Endometrium (tissue), 2 donors: ENCODE results near the gene FZD10.

Source experiments
- FAIRE-seq: peaks from 2 replicates; lab custom pipeline; 2012; peaks lifted over from hg19 to GRCh38; lab: Jason Lieb, UNC
- donor health status: control.
- donor health status: control.

Gene FZD10

GRCh38 chr12:130162267-130162666, at the start of gene FZD10:
Gene FZD10, plus strand, starts transcription at chr12:130162464. Its CDS starts 479 bp downstream, at chr12:130162943.
- FAIRE-seq, result no peak

GRCh38 chr12:130114952-130115351, 47.3 kb upstream of the FZD10 start:
- no peak for FAIRE-seq

- FAIRE-seq, result no peak
Observed at GRCh38 chr12:130115646-130116045, 46.6 kb upstream of the FZD10 start.

- no peak for FAIRE-seq
Observed at GRCh38 chr12:130116791-130117190, 45.5 kb upstream of the FZD10 start.

- no peak for FAIRE-seq
Observed at GRCh38 chr12:130117233-130117632, 45.0 kb upstream of the FZD10 start.

GRCh38 chr12:130117701-130118100, 44.6 kb upstream of the FZD10 start:
- FAIRE-seq, result no peak

GRCh38 chr12:130118181-130118580, 44.1 kb upstream of the FZD10 start:
- FAIRE-seq, result no peak

GRCh38 chr12:130119241-130119861, 42.9 kb upstream of the FZD10 start:
- FAIRE-seq, result no peak

- no peak for FAIRE-seq
Observed at GRCh38 chr12:130120012-130120805, 42.1 kb upstream of the FZD10 start.

- no peak for FAIRE-seq
Observed at GRCh38 chr12:130121226-130122000, 40.9 kb upstream of the FZD10 start.

- FAIRE-seq, result no peak
Observed at GRCh38 chr12:130122356-130122755, 39.9 kb upstream of the FZD10 start.

- no peak for FAIRE-seq
Observed at GRCh38 chr12:130124106-130124505, 38.2 kb upstream of the FZD10 start.

GRCh38 chr12:130124605-130125244, 37.5 kb upstream of the FZD10 start:
- no peak for FAIRE-seq

- no peak for FAIRE-seq
Observed at GRCh38 chr12:130126023-130126432, 36.2 kb upstream of the FZD10 start.

GRCh38 chr12:130127532-130127911, 34.7 kb upstream of the FZD10 start:
- FAIRE-seq, result peak; percentile 73

GRCh38 chr12:130127912-130128789, 34.1 kb upstream of the FZD10 start:
- peak; percentile 93 for FAIRE-seq

- no peak for FAIRE-seq
Observed at GRCh38 chr12:130128790-130129735, 33.2 kb upstream of the FZD10 start.

- FAIRE-seq, result no peak
Observed at GRCh38 chr12:130130346-130130745, 31.9 kb upstream of the FZD10 start.

- no peak for FAIRE-seq
Observed at GRCh38 chr12:130131025-130131424, 31.2 kb upstream of the FZD10 start.

GRCh38 chr12:130131801-130132200, 30.5 kb upstream of the FZD10 start:
- FAIRE-seq, result no peak
